Caco-2 (cell line): ENCODE measurements around the gene PPP2R2B. TPM values are rescaled to one million over a fixed set of nuclear protein-coding genes. Genes with fewer than 3 reads are reported as not detected.

Experiments used
- BruUV-seq: library from RNA; stranded (reverse); fragments of 400-500 nt; replicated peaks from 2 replicates; lab custom pipeline; 2021; lab: Mats Ljungman, UMichigan
- CTCF ChIA-PET: fragments of 300-600 bp; sonication (Branson Sonifier 250); formaldehyde crosslinking; loops from one replicate; lab custom pipeline; 2022; ENCODE audit warnings: antibody characterized with exemption; lab: Charles Lee
- POLR2A ChIA-PET: fragments of 300-600 bp; sonication (Branson Sonifier 250); formaldehyde crosslinking; loops from one replicate; lab custom pipeline; 2022; ENCODE audit warnings: antibody characterized with exemption; lab: Charles Lee
- DNase-seq, 2 experiments: peaks; one replicate each; pipeline versions ENCODE4 v3.0.0 to v3.0.0-alpha.2; 2020 to 2022
- H3K27me3 ChIP-seq: replicated peaks from 2 replicates; pipeline ENCODE4 v1.6.0; 2011; ENCODE audit warnings: low read length; ENCODE audit not compliant: control insufficient read depth, insufficient read depth
- H3K36me3 ChIP-seq: 2 replicates; pipeline ENCODE4 v1.5.1; 2011; ENCODE audit warnings: low read length; ENCODE audit not compliant: control insufficient read depth, insufficient read depth
- H3K4me1 ChIP-seq: fragments of 250-450 bp; sonication (Bioruptor Pico); 2 replicates; pipeline ENCODE4 v1.5.1; 2020; ENCODE audit warnings: mild to moderate bottlenecking
- H3K4me3 ChIP-seq: 2 replicates; pipeline ENCODE4 v1.5.1; 2011; ENCODE audit warnings: low read depth, mild to moderate bottlenecking, control low read depth, low read length
- H3K9me3 ChIP-seq: fragments of 250-450 bp; sonication (Bioruptor Pico); 2 replicates; pipeline ENCODE4 v1.5.1; 2020; ENCODE audit warnings: mild to moderate bottlenecking, moderate library complexity
- H3K27ac Mint-ChIP-seq: one replicate; pipeline ENCODE4 v1.8.0; 2022; ENCODE audit warnings: mixed read lengths; ENCODE audit not compliant: unreplicated experiment
- H3K27me3 Mint-ChIP-seq: one replicate; pipeline ENCODE4 v1.8.0; 2022; ENCODE audit warnings: mixed read lengths; ENCODE audit not compliant: insufficient read depth, unreplicated experiment
- H3K36me3 Mint-ChIP-seq: one replicate; pipeline ENCODE4 v1.8.0; 2022; ENCODE audit warnings: mild to moderate bottlenecking, mixed read lengths; ENCODE audit not compliant: insufficient read depth, unreplicated experiment
- H3K4me1 Mint-ChIP-seq: one replicate; pipeline ENCODE4 v1.8.0; 2022; ENCODE audit warnings: low read depth, mixed read lengths; ENCODE audit not compliant: unreplicated experiment
- H3K4me3 Mint-ChIP-seq: one replicate; pipeline ENCODE4 v1.8.0; 2022; ENCODE audit warnings: mild to moderate bottlenecking, moderate library complexity, mixed read lengths; ENCODE audit not compliant: unreplicated experiment
- H3K9me3 Mint-ChIP-seq: one replicate; pipeline ENCODE4 v1.8.0; 2022; ENCODE audit warnings: mixed read lengths; ENCODE audit not compliant: unreplicated experiment
- intact Hi-C: fragments of 100-400 bp; cut with micrococcal nuclease; formaldehyde crosslinking; loops from one replicate; pipeline ENCODE4 v1.10.0; 2022; ENCODE audit not compliant: unreplicated experiment
- total RNA-seq: library from RNA; stranded (reverse); gene quantifications from 2 replicates; pipeline ENCODE4 v1.2.3, GENCODE V29; 2022
- TF ChIP-seq, protein P1 (sequence below), 2 experiments: fragments of 200-600 bp in 1 of 2; IDR thresholded peaks; 1 replicate in 1 of 2; 2 replicates in 1 of 2; pipeline versions ENCODE4 v1.5.1 to v1.8.0; 2011 to 2022; ENCODE audit warnings: antibody characterized with exemption in 1 of 2, control low read depth in 1 of 2, inconsistent platforms in 1 of 2, low read depth in 1 of 2, low read length in 1 of 2, mild to moderate bottlenecking in 1 of 2, moderate library complexity in 1 of 2; ENCODE audit not compliant: insufficient read depth in 1 of 2, severe bottlenecking in 1 of 2, unreplicated experiment in 1 of 2

PPP2R2B gene
- total RNA-seq, 1 experiment from 2014 or later, result 9.8 TPM

DNA sequence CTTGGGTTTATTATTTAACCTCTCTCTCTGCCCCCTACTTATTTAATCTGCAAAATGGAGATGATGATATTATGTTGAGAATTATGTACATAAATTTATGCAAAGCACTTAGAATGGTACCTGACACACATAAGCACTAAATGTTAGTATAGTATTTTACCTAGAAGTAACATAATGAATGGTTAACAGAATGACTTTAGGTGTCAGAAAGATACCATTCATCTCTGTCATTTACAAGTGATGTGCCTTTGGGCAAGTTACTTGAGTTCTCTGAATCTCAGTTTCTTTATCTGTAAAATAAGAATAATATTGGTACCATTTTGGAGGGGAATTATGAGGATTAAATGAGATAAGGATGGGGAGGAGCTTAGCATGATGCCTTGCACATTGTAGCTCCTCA lies 159.4 kb downstream of the PPP2R2B start:
- no peaks in the 10 kb centered on the region for H3K9me3 Mint-ChIP-seq
- H3K36me3 Mint-ChIP-seq, result no peaks in the 10 kb centered on the region
- TF ChIP-seq, protein P1, sequence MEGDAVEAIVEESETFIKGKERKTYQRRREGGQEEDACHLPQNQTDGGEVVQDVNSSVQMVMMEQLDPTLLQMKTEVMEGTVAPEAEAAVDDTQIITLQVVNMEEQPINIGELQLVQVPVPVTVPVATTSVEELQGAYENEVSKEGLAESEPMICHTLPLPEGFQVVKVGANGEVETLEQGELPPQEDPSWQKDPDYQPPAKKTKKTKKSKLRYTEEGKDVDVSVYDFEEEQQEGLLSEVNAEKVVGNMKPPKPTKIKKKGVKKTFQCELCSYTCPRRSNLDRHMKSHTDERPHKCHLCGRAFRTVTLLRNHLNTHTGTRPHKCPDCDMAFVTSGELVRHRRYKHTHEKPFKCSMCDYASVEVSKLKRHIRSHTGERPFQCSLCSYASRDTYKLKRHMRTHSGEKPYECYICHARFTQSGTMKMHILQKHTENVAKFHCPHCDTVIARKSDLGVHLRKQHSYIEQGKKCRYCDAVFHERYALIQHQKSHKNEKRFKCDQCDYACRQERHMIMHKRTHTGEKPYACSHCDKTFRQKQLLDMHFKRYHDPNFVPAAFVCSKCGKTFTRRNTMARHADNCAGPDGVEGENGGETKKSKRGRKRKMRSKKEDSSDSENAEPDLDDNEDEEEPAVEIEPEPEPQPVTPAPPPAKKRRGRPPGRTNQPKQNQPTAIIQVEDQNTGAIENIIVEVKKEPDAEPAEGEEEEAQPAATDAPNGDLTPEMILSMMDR (IDR thresholded peaks at IDR 0.05; ENCODE audit: insufficient read depth in 1 of 2, low read depth in 1 of 2, low read length in 1 of 2, severe bottlenecking in 1 of 2, unreplicated experiment in 1 of 2), result no peak
- intact Hi-C loops, result no loop called here
- no peaks in the 10 kb centered on the region for H3K27me3 Mint-ChIP-seq
- no peaks in the 10 kb centered on the region for H3K9me3 ChIP-seq
- H3K27ac Mint-ChIP-seq, result no peak overlapping the region
- H3K27me3 ChIP-seq, result no peaks in the 10 kb centered on the region
- H3K4me3 ChIP-seq, result no peak overlapping the region
- DNase-seq, result no peak
- H3K4me3 Mint-ChIP-seq, result no peak overlapping the region
- CTCF ChIA-PET, result no interaction called here
- no peaks in the 10 kb centered on the region for H3K36me3 ChIP-seq
- peaks cover 6% of the 10 kb centered on the region for H3K4me1 Mint-ChIP-seq
- BruUV-seq, result no TSS peak
- H3K4me1 ChIP-seq, result peaks cover 7% of the 10 kb centered on the region; the same call in 1 of the 2 replicates
- POLR2A ChIA-PET, result no interaction called here

DNA sequence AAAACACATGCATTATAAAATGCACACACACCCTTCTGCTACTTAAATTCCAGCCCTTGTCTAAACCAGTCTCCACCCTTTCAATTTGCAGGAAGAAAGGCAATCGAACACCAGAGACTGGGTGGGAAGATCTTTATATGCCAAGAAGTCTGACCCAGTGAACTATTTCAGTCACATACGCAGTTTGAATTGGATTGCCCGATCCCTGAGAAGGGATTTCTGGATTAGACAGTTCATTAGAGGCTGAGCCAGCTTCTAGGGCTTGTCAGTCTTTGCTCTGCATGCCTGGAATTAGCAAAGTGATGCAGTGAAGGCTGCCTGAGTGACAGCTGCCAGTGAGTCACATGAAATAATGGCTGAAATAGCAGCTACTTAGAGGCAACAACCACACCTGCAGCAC lies 159.9 kb downstream of the PPP2R2B start:
- H3K27ac Mint-ChIP-seq, result no peak overlapping the region
- H3K36me3 Mint-ChIP-seq, result no peaks in the 10 kb centered on the region
- no peak overlapping the region for H3K4me3 Mint-ChIP-seq
- intact Hi-C loops, result no loop called here
- H3K4me1 Mint-ChIP-seq, result peaks cover 6% of the 10 kb centered on the region
- ChIA-PET CTCF (no interaction called here), POLR2A (no interaction called here)
- H3K27me3 Mint-ChIP-seq, result no peaks in the 10 kb centered on the region
- H3K9me3 Mint-ChIP-seq, result no peaks in the 10 kb centered on the region
- TF ChIP-seq, protein P1 (IDR thresholded peaks at IDR 0.05; ENCODE audit: insufficient read depth in 1 of 2, low read depth in 1 of 2, low read length in 1 of 2, severe bottlenecking in 1 of 2, unreplicated experiment in 1 of 2), result no peak
- Histone ChIP-seq H3K4me1 (peaks cover 7% of the 10 kb centered on the region; the same call in 1 of the 2 replicates), H3K9me3 (no peaks in the 10 kb centered on the region), H3K36me3 (no peaks in the 10 kb centered on the region), H3K27me3 (no peaks in the 10 kb centered on the region), H3K4me3 (no peak overlapping the region)
- no TSS peak for BruUV-seq
- no peak for DNase-seq

DNA sequence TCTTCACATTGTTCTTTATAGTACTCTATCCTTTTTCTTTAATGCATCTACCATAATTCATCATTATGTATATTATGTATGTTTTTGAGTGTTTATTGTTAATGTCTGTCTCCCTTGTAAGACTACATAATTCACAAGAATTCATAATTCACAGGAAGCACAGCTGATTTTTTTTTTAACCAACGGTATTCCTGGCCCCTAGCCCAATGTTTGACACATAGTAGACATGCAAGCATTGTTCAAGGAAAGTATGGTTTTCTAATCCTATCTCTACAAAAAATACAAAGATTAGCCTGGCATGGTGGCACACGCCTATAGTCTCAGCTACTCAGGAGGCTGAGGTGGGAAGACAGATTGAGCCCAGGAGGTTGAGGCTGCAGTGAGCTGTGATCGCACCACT lies 160.6 kb downstream of the PPP2R2B start:
- no peak for DNase-seq
- no peaks in the 10 kb centered on the region for H3K36me3 Mint-ChIP-seq
- TF ChIP-seq, protein P1 (IDR thresholded peaks at IDR 0.05; ENCODE audit: insufficient read depth in 1 of 2, low read depth in 1 of 2, low read length in 1 of 2, severe bottlenecking in 1 of 2, unreplicated experiment in 1 of 2), result no peak
- H3K4me1 Mint-ChIP-seq, result peaks cover 6% of the 10 kb centered on the region
- no peak overlapping the region for H3K27ac Mint-ChIP-seq
- no TSS peak for BruUV-seq
- Histone ChIP-seq H3K9me3 (no peaks in the 10 kb centered on the region), H3K4me3 (no peak overlapping the region), H3K27me3 (no peaks in the 10 kb centered on the region), H3K36me3 (no peaks in the 10 kb centered on the region), H3K4me1 (peaks cover 7% of the 10 kb centered on the region; the same call in 1 of the 2 replicates)
- no peaks in the 10 kb centered on the region for H3K27me3 Mint-ChIP-seq
- H3K9me3 Mint-ChIP-seq, result no peaks in the 10 kb centered on the region
- H3K4me3 Mint-ChIP-seq, result no peak overlapping the region
- POLR2A ChIA-PET, result no interaction called here
- intact Hi-C loops, result no loop called here
- CTCF ChIA-PET, result no interaction called here
